ENCODE results near the gene CBR3.
A peak's percentile ranks its signal among the peaks of the same experiment; 100 is the strongest.
"Not testable (repeated sequence)": the region's sequence is repeated elsewhere in the genome, so short reads cannot be mapped to it uniquely, and the experiment has no call there.

CBR3 gene

DNA sequence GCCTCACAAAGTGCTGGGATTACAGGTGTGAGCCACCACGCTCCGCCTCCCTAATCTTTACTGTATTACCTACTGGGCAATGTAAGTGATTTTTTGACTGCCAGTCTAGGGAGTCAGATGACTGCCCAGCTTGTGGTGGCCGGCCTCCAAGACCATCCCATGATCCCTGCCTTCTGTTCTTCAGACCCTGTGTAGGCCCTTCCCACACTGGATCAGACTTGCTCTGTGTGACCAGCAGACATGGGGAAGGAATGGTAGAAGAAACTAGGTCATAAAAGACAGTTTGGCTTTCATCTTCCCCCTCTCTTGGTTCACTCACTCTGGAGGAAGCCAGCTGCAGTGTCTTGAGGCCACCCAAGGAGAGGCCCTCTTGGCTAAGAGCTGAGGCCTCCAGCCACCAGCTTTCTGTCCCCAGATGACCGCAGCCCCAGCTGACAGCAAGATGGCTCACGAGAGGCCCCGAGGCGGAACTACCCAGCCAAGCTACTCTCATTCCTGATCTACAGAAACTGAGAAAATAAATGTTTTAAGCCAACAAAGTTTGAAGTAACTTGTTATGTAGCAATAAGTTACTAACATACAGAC, 14.5 kb upstream of the CBR3 start:
- DNase-seq = no peak

DNA sequence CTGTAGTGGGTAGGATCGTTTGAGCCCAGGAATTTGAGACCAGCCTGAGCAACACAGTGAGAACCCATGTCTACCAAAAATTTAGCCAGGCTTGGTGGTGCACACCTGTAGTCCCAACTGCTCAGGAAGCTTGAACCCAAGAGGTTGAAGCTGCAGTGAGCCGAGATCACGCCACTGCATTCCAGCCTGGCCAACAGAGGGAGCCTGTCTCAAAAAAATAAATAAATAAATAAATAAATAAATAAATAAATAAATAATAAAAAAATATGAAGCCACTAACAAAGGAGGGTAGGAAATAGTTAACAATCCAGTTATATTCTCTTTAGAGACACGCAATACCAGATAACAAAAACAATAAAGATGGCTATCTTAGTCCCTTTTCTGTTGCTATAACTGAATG, 11.9 kb upstream of the CBR3 start:
- no peak for DNase-seq

DNA sequence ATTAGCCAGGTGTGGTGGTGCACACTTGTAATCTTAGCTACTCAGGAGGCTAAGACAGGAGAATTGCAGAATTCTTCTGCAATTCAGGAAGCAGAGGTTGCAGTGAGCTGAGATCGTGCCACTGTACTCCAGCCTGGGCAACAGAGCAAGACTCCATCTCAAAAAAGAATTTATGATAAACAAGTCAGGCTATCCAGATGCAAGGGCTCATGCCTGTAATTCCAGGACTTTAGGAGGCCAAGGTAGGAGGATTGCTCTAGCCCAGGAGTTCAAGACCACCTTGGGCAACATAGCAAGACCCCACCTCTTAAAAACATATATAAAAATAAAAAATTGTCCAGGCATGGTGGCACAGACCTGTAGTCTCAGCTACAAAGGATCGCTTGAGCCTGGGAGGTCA, 10.5 kb upstream of the CBR3 start:
- no peak for DNase-seq

DNA sequence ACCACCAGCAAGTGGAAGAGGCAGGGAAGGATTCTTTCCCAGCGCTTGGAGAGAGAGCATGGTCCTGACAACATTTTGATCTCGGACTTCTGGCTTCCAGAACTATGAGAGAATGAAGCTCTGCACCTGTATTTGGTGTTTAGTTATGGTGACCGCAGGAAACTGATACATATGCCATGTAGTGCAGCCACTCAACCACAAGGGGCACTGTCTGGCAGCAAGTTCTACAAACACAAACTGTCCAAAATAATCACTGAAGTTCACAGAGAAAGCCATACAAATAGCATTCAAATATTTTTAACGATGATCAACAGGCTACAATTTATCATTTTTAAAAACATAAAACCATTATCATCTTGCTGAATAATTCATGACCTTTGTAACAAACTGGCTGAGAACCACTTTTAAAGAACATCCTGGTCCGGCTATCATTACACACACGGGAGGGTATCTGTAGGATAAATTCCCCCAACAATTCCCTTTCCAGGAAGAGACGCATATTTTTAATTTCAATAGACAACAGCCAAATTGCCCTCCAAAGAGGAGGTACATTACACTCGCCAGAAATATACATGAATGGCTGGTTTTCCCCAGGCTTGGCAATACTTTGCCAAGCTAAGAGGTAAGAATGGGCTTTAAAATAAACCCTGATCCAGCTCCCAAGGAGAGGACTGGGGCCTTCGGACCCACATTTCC, 9.2 kb upstream of the CBR3 start:
- peak; percentile 49 to 69 for DNase-seq

DNA sequence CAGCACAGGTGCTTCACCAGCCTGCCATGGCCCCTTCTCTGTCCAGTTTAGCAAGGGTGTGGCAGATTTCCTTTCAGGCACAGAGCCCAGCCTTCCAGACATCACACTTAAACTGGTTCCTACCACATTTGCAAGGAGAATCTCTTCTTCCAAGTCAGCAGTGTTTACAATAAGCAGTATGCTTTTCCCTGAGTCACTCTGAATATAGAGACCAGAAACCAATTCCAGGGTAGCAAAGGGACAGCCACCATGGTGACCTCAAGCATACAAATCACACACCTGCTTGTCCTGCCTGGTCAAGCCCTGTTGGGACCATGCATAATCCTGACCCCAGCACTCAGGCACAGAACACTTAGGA, 8.7 kb upstream of the CBR3 start:
- no peak for DNase-seq

DNA sequence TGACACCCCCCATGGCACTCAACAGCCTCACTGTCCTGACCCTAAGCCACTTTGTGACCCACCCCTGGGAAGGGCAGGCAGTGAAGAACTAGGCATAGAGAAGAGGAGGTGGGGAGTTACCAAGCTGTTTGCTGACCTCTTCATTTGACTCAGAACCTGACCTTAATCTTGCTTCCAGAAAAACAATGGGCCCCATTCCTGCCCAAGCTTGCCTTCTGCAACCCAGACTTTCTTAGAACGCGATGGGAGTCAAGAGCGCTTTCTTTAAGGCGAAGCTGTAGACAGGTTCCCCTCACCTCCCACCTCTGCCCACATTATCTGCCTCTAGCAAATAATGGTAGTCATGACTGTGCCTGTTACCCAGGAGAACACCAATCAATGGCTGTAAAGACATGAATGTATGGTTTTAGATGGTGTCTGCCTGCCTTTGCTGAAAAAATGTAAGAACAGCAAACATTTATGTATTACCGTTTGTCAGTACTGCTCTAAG, 8.2 kb upstream of the CBR3 start:
- no peak for DNase-seq

DNA sequence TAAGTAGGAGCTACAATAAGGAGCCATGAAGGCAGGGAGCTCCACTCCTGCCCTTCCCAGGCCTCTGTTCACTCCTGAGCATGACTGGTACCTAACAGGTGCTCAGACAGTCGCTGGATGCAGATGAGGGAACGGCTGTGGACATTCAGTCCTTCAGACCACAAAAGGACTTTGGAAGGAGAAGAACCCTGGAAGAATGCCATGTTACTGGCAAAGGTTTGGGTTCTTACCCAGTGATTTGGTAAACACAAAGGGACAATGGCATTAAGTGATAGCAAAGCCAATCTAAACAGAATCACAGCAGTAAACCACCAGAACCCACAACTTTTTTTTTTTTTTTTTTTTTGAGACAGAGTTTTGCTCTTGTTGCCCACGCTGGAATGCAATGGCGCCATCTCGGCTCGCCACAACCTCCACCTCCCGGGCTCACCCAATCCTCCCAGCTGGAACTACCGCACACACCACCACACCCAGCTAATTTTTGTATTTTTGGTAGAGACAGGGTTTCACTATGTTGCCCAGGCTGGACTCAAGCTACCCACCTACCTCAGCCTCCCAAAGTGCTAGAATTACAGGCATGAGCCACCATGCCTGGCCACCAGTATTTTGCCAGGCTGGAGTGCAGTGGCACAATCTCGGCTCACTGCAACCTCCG, 7.5 kb upstream of the CBR3 start:
- no peak for DNase-seq

DNA sequence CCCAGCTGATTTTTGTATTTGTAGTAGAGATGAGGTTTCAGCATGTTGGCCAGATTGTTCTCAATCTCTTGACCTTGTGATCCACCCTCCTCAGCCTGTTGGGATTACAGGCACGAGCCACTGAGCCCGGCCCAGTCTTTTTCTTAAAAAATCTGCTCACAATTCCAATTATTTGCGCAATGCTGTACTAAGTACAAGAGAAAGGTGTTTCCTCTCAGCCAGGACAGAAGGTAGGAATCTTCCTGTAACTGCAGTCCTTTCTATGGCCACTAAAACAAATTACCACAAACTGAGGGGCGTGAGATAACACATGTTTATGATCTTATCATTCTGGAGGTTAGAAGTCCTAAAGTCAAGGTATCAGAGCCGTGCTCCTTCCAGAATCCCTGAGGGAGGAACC, 6.9 kb upstream of the CBR3 start:
- no peak for DNase-seq

DNA sequence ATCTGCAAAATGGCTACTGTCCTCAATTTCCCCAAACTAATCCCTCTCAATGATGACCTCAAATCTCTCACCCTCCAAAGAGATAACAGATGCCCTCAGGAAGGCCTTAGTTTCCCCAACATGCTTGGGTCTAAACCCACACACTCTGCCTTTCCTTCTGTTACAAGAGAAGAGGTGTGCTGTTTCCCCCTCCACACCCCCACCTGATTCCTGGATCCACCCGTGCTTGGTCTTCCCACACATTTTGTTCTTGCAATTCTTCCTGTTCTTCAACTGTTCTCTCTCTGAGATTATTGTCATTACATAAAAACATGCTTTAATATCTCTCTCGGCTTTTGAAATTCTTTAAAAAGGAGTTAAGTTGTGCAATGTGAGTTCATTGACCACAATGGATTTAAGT, 5.7 kb upstream of the CBR3 start:
- no peak for DNase-seq

DNA sequence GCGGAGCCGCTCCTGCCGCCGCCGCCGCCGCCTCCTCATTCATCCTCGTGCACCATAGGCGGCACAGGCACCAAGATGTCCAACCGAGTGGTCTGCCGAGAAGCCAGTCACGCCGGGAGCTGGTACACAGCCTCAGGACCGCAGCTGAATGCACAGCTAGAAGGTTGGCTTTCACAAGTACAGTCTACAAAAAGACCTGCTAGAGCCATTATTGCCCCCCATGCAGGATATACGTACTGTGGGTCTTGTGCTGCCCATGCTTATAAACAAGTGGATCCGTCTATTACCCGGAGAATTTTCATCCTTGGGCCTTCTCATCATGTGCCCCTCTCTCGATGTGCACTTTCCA, 4.5 kb upstream of the CBR3 start:
- not testable (repeated sequence) for DNase-seq

DNA sequence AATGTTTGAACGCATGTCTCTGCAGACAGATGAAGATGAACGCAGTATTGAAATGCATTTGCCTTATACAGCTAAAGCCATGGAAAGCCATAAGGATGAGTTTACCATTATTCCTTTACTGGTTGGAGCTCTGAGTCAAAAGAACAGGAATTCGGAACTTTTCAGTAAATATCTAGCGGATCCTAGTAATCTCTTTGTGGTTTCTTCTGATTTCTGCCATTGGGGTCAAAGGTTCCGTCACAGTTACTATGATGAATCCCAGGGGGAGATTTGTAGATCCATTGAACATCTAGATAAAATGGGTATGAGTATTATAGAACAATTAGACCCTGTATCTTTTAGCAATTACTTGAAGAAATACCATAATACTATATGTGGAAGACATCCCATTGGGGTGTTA, 4.0 kb upstream of the CBR3 start:
- DNase-seq = not testable (repeated sequence)

DNA sequence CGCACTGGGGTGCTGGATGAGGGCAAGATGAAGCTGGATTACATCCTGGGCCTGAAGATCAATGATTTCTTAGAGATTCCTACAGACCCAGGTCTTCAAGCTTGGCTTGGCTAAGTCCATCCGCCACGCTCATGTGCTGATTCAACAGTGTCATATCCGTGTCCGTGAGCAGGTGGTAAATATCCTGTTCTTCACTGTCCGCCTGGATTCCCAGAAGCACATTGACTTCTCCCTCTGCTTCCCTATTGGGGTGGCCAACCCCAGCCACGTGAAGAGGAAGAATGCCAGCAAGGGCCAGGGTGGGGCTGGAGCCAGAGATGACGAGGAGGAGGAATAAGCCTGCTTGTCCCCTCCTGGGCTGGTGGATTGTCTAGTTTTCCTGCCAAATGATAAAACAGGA, 2.2 kb upstream of the CBR3 start:
- no peak for DNase-seq

DNA sequence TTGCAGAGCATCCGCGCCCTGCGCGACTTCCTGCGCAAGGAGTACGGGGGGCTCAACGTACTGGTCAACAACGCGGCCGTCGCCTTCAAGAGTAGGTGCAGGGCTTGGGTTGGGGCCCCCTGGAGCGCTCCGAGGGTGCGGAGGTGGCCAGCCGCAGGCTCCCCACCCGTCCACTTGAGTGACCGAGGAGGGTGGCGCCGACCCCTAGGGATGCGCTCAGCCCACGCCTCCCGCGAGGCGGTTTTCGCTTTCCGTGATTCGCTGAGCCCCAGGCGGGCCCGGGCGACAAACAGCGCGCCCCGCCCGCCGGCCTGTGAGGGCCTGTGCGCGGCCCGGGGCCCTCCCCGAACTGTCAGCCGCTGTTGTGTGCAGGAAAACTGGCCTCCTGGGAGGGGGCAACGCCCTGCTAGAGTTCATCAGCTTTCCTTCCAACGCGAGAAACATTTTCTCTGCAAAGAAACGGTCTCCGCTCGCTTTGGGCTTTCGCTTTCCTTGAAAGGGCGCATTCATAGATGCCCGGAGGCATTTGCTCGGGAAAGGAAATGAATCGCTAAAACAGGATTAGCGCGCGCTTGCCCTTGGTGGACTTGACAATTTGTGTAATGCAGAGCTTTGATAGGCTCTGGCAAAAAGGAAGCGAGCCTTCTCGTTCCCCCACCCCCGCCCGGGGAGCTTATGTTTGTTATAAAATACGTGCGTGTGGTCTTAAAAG, 668 bp downstream of the CBR3 start:
- DNase-seq = peak; percentile 33 to 59

DNA sequence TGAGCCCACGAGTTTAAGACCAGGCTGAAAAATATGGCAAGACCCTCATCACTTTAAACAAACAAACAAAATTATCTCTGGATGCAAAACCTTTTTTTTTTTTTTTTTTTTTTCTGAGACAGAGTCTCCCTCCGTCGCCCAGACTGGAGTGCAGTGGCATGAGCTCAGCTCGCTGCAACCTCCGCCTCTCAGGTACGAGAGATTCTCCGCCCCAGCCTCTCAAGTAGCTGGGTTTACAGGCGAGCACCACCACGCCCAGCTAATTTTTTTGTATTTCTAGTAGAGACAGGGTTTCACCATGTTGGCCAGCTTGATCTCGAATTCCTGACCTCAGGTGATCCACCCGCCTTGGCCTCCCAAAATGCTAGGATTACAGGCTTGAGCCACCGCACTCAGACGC, 4.9 kb downstream of the CBR3 start:
- DNase-seq = not testable (repeated sequence)

DNA sequence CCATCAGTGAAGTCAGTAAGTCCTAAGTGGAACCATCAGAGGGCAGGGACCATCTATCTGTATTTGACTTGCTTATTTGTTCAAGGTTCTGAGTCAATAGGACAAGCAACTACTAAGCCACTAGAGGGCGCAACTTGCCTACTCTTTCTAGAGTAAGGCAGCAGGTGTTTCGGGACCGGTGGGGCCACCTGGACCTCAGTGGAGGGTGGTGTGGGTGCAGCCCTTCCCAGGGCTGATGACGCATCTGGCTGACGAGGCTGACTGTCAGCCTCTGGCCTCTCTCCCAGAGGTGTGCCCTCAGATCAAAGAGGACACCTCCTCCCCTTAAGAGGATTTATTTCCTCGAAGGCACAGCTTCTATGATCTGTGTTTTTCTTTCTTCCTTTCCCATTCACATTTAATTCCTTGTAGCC, 6.6 kb downstream of the CBR3 start:
- peak; percentile 90 to 94 for DNase-seq

DNA sequence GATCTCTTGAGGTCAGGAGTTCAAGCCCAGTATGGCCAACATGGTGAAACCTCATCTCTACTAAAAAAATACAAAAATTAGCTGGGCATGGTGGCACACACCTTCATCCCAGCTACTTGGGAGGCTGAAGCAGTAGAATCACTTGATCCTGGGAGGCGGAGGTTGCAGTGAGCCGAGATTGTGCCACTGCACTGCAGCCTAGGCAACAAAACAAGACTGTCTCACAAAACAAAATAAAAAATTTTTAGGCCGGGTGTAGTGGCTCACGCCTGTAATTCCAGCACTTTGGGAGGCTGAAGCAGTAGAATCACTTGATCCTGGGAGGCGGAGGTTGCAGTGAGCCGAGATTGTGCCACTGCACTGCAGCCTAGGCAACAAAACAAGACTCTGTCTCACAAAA, 9.4 kb downstream of the CBR3 start:
- not testable (repeated sequence) for DNase-seq

DNA sequence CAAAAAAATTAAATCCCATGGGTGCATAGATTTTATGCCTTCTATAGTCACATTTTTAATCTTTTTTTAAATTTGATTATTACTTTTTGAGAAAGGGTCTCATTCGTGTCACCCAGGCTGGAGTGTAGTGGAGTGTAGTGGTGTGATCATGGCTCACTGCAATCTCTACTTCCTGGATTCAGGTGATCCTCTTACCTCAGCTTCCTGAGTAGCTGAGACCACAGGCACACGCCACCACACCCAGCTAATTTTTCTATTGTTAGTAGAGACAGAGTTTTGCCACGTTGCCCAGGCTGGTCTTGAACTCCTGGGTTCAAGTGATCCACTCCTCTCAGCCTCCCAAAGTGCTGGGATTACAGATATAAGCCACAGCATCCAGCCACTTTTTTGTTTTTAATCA, 10.4 kb downstream of the CBR3 start:
- peak in 1 of 2 donors; percentile 56 for DNase-seq

DNA sequence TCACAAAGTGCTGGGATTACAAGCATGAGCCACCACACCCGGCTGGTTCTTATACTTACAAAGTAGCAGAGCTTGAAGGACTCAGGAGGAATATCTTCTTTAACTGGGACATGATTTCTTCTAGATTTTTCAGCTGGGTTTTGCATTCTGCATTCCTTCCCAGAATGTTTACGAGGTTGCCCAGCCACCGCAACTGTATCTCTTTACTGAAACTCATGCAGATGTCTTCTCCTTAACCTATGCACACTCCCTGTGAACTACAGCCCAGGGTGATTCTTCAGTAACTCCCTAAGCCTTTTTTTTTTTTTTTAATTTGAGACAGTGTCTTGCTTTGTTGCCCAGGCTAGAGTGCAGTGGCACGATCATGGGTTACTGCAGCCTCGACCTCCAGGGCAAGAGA, 13.0 kb downstream of the CBR3 start:
- no peak for DNase-seq

DNA sequence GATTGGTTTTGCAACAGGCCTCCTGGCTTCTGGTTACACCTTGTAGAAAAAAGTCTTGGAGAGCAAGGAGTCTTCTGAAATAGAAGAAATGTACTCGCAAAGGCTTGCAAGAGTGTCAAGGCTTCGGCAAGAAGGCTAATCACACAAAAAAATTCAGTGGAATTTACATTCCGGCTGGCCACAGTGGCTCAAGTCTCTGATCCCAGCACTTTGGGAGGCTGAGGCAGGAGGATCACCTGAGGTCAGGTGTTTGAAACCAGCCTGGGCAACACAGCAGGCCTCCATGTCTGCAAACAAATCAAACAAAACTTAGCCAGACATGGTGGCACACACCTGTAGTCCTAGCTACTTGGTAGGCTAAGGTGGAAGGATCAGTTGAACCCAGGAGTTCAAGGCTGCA, 14.0 kb downstream of the CBR3 start:
- no peak for DNase-seq

DNA sequence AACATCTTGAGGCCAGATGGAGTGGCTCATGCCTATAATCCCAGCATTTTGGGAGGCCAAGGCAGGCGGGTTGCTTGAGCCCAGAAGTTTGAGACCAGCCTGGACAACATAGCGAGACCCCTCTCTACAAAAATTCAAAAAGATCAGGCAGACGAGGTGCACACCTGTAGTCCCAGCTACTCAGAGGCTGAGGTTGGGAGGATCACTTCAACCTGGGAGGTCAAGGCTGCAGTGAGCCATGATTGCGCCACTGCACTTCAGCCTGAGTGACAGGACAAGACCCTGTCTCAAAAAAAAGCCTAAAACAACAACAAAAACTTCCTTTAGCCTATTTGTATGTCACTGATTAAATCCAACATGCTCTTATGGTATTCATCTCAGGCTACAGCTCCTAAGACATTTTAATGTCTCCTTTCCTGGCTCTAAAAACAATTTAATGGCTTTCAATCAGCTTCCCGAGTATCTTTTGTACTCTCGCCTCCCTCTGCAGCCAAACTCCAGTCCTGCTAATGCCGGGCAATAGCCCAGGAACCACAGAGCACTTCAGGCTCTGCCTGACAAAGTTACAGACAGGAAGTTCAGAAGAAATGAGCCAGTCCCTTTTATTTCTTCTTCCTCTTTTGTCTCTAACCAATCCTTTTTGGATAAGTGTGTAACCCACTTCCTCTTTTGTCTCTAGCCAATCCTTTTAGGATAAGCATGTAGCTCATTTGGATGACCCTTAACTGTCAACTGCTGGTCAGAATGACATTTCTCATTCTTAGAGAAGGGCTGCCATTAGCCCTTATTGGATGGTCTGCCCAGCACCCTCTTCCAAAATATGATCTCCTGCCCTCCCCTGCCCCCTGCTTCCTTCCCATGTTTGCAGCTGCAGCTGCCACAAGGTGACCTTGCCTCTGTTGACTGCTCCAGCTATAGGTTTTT, 15.2 kb downstream of the CBR3 start:
- DNase-seq = peak in 1 of 2 donors; percentile 22

DNA sequence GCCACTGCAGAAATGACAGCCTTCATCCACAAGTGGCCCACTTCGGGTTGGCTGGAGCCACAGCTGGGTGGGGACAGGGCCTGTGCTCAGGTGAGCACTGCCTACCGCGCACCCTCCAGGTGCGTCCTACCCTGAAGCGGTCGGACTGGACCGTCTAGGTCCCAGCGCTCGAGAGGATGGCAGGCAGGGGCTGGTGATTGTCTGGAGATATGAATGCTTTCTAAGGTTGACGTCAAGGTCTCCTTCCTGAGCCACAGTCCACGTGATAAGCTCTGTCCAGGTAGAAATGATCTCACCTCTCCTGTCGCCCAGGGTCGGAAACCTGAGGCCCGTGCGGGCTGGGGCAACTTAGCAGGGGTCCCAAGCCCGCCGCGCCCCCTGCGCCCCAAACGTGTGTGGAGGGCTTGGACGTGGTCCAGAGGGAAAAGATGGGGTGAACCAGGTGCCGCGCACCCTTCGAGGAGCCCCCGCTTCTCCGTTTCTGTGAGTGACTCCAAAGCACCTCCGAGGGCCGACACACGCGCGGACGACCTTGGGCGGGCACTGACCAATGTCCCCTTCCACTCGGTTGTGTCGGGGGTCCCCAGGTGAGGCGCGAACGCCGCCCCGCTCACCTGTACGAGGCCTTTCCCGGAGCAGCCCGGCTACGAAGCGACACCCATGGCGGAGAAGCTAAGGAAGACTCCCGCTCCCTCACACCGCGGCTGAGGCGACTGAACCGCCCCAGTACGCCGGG, 20.9 kb downstream of the CBR3 start:
- DNase-seq = peak in 1 of 2 donors; percentile 26

DNA sequence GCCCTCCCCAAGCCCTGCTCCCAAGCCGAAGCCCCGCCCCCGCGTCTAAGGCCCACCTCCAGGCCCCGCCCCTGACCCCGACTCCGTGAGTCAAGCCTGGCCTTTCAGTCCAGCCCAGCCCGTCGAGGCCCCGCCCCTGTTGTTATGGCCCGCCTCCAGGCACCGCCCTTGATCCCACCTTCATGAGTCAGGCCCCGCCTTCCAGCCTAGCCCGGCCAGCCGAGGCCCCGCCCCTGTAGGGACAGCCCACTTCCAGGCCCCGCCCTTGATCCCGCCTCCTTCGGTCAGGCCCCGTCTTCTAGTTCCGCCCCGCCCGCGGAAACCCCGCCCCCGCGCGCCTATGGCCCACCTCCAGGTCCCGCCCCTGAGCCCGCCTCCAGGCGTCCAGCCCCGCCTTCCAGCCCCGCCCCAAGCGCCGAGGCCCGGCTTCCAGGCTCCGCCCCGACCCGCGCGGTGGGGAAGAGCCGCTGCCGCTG, 21.5 kb downstream of the CBR3 start:
- peak; percentile 99 for DNase-seq

All from CD4-positive, alpha-beta T cell treated with Interferon alpha-2 for 1 hour (primary cell).